Activated CD4-positive, alpha-beta memory T cell treated with anti-CD3 and anti-CD28 coated beads, Interleukin-2, amount 10 ng/mL, durations not matched to agents 7 days and 5 days (primary cell): ENCODE data around the gene LILRB4. TPM values are rescaled to one million over a fixed set of nuclear protein-coding genes. Genes with fewer than 3 reads are reported as not detected.
"Not testable (repeated sequence)": the region's sequence is repeated elsewhere in the genome, so short reads cannot be mapped to it uniquely, and the experiment has no call there.

Experiments used
- CTCF ChIA-PET: fragments of 350-600 bp; sonication (Branson Sonifier 250); formaldehyde crosslinking; loops from one replicate; lab custom pipeline; 2021; ENCODE audit warnings: antibody characterized with exemption, inconsistent platforms; lab: Charles Lee
- POLR2A ChIA-PET: fragments of 350-600 bp; sonication (Branson Sonifier 250); formaldehyde crosslinking; loops from one replicate; lab custom pipeline; 2021; ENCODE audit warnings: antibody characterized with exemption; lab: Charles Lee
- DNase-seq: peaks from one replicate; pipeline ENCODE4 v3.0.0-alpha.2; 2020
- H3K27ac Mint-ChIP-seq: one replicate; pipeline ENCODE4 v1.8.0; 2021; ENCODE audit warnings: mild to moderate bottlenecking, mixed read lengths
- H3K27me3 Mint-ChIP-seq: one replicate; pipeline ENCODE4 v1.8.0; 2021; ENCODE audit warnings: mixed read lengths
- H3K36me3 Mint-ChIP-seq: one replicate; pipeline ENCODE4 v1.8.0; 2021; ENCODE audit warnings: low read depth, mixed read lengths
- H3K4me1 Mint-ChIP-seq: one replicate; pipeline ENCODE4 v1.8.0; 2021; ENCODE audit warnings: mixed read lengths
- H3K4me3 Mint-ChIP-seq: one replicate; pipeline ENCODE4 v1.8.0; 2021; ENCODE audit warnings: mild to moderate bottlenecking, mixed read lengths
- H3K9me3 Mint-ChIP-seq: one replicate; pipeline ENCODE4 v1.8.0; 2021; ENCODE audit warnings: mixed read lengths
- total RNA-seq, 2 experiments: library from RNA; stranded (reverse); gene quantifications; one replicate each; pipeline ENCODE4 v1.2.3, GENCODE V29; 2021

LILRB4 gene
- total RNA-seq, 2 experiments from 2014 or later: not detected

GRCh38 chr19:54677217-54677616, 14.4 kb downstream of the LILRB4 start:
- Mint-ChIP-seq H3K27ac (no peak overlapping the region), H3K9me3 (no peaks in the 10 kb centered on the region), H3K27me3 (peaks cover 10% of the 10 kb centered on the region), H3K4me1 (no peaks in the 10 kb centered on the region), H3K36me3 (no peaks in the 10 kb centered on the region), H3K4me3 (no peak overlapping the region)
- DNase-seq: no peak
- CTCF ChIA-PET: interaction anchor here (0.7 to 6.7 kb wide), 5 partner anchors 13 to 198 kb away, joined by 3 to 89 read pairs (median 4); no protein-coding TSS in a partner anchor
- POLR2A ChIA-PET: no interaction called here

DNA sequence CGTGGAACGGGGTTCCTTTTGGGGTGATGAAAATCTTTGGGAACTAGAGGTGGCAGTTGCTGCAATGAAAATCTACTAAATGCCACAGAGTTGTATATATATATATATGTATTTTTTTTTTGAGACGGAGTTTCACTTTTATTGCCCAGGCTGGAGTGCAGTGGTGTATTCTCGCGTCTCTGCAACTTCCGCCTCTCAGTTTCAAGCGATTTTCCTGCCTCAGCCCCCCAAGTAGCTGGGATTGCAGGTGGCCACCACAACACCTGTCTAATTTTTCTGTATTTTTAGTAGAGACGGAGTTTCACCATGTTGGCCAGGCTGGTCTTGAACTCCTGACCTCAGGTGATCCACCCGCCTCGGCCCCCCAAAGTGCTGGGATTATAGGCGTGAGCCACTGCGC, 18.8 kb downstream of the LILRB4 start:
- CTCF ChIA-PET: not testable (repeated sequence)

GRCh38 chr19:54682306-54682856, 19.6 kb downstream of the LILRB4 start:
- Mint-ChIP-seq H3K9me3 (no peaks in the 10 kb centered on the region), H3K27ac (no peak overlapping the region), H3K36me3 (no peaks in the 10 kb centered on the region), H3K4me3 (no peak overlapping the region), H3K4me1 (no peaks in the 10 kb centered on the region), H3K27me3 (peaks cover 10% of the 10 kb centered on the region)
- no peak for DNase-seq
- ChIA-PET CTCF (interaction anchor here (1.7 to 2.9 kb wide), 4 partner anchors 9 to 204 kb away, joined by 3 to 28 read pairs (median 4); no protein-coding TSS in a partner anchor), POLR2A (no interaction called here)

More for the DNA sequence above, 18.8 kb downstream of the LILRB4 start:
- H3K27me3 Mint-ChIP-seq: peaks cover 10% of the 10 kb centered on the region
- H3K4me3 Mint-ChIP-seq, H3K4me1 Mint-ChIP-seq, H3K27ac Mint-ChIP-seq, H3K9me3 Mint-ChIP-seq, H3K36me3 Mint-ChIP-seq, DNase-seq, POLR2A ChIA-PET: not testable (repeated sequence)

DNA sequence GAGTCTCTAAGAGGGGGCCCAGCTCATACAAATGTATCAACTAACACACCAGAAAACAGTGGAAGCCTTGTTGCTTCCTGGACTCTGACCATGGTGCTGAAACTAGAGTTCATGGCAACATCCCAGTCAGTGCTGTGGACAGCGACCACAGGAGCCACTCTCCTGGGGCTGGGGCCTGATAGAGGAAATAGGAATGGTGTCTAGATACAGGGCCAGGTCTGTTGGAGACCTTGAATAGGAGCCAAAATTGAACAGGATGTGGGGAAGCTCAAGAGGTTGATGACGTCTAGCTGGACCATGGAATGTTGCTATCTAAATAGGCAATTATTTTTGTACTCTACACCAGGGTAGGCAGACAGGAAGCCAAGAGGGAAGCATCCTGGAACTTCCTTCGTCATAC, 21.7 kb downstream of the LILRB4 start:
- CTCF ChIA-PET: interaction anchor here (1.2 to 2.9 kb wide), 2 partner anchors 11 to 206 kb away, joined by 4 to 28 read pairs; no protein-coding TSS in a partner anchor
- H3K4me3 Mint-ChIP-seq: no peak overlapping the region
- DNase-seq: peak; percentile 25
- no peaks in the 10 kb centered on the region for H3K4me1 Mint-ChIP-seq
- peaks cover 11% of the 10 kb centered on the region for H3K27me3 Mint-ChIP-seq
- no peak overlapping the region for H3K27ac Mint-ChIP-seq
- POLR2A ChIA-PET: no interaction called here
- H3K9me3 Mint-ChIP-seq: no peaks in the 10 kb centered on the region
- no peaks in the 10 kb centered on the region for H3K36me3 Mint-ChIP-seq

DNA sequence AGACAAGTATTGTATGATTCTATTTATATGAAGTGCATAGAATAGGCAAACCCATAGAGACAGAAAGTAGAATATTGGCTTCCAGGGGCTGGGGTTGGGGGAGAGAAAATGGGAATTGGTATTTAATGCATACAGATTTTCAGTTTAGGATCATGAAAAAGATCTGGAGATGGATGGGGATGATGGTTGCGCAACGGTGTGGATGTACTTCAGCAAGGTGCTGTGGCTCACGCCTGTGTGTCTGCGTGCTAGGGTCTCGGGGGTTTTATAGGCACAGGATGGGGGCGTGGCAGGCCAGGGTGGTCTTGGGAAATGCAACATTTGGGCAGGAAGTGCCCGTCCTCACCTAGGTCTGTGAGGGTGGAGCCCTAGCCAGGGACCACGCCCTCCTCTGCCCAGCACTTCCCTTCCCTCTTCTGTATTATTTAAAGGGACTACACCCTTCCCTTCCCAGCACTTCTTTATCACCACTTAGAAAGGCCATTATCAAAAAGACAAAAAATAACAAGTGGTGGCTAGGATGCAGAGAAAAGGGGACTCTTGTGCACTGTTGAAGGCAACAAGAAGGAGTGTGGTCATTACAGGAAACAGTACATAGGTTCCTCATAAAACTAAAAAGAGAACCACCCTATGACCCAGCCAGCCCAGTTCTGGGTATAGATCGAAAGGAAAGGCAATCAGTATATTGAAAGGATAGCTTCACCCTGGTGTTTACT, 29.0 kb downstream of the LILRB4 start:
- Mint-ChIP-seq H3K27me3 (peaks cover 7% of the 10 kb centered on the region), H3K27ac (no peak overlapping the region), H3K4me3 (no peak overlapping the region), H3K36me3 (no peaks in the 10 kb centered on the region), H3K9me3 (no peaks in the 10 kb centered on the region), H3K4me1 (peaks cover 14% of the 10 kb centered on the region)
- DNase-seq: no peak
- ChIA-PET POLR2A (no interaction called here), CTCF (no interaction called here)

GRCh38 chr19:54692298-54692615, 29.5 kb downstream of the LILRB4 start:
- Mint-ChIP-seq H3K4me1 (peaks cover 14% of the 10 kb centered on the region), H3K27me3 (peaks cover 7% of the 10 kb centered on the region), H3K36me3 (no peaks in the 10 kb centered on the region), H3K9me3 (no peaks in the 10 kb centered on the region), H3K27ac (no peak overlapping the region), H3K4me3 (no peak overlapping the region)
- ChIA-PET CTCF (no interaction called here), POLR2A (no interaction called here)
- no peak for DNase-seq

DNA sequence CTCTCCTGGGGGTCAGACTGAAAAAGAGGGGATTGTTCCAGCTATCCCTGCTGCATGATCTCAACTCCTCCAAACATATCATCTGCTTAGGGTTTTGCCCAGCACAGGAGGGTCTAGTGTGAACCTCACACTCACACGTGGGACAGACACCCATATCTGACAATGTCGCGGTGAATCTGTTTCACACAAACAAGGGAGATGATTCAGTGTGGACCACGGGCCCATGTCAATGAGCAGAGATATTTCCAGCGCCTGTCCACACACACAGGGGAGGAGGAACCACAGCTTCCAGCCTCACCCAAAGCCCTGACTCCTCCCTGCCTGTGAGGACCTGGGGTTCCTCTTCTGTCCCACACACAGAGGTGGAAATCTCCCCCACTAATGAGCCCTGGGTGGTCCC, 31.9 kb downstream of the LILRB4 start:
- Mint-ChIP-seq H3K9me3 (no peaks in the 10 kb centered on the region), H3K36me3 (no peaks in the 10 kb centered on the region), H3K4me3 (no peak overlapping the region), H3K27me3 (peaks cover 5% of the 10 kb centered on the region), H3K4me1 (peaks cover 14% of the 10 kb centered on the region), H3K27ac (no peak overlapping the region)
- POLR2A ChIA-PET: no interaction called here
- no peak for DNase-seq
- CTCF ChIA-PET: interaction anchor here (1.1 kb wide), 1 partner anchor 20 kb away, joined by 3 read pairs; no protein-coding TSS in a partner anchor

DNA sequence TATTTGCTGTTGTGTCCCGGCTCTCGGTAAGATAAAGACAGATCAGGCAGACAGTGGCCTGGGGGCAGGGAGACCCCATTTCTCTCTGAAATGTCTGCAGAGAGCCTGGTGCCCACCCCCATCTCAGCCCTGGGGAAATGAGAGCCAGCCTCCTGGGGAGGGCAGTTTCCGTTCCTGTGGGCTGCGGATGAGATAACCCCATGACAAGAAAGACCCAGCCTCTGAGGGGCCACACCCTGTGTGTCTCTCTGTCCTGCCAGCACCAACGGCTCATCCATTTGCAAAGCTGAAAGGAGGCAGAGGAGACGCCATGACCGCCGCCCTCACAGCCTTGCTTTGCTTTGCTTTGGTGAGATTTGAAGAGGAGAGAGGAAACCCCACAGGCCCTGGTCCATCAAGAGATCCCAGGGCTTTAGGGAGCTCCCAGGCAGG, 33.3 kb downstream of the LILRB4 start:
- ChIA-PET POLR2A (no interaction called here), CTCF (no interaction called here)
- Mint-ChIP-seq H3K27me3 (peaks cover 5% of the 10 kb centered on the region), H3K27ac (no peak overlapping the region), H3K9me3 (no peaks in the 10 kb centered on the region), H3K4me1 (peaks cover 14% of the 10 kb centered on the region), H3K36me3 (no peaks in the 10 kb centered on the region), H3K4me3 (peak overlapping the region; percentile 41)
- DNase-seq: no peak

DNA sequence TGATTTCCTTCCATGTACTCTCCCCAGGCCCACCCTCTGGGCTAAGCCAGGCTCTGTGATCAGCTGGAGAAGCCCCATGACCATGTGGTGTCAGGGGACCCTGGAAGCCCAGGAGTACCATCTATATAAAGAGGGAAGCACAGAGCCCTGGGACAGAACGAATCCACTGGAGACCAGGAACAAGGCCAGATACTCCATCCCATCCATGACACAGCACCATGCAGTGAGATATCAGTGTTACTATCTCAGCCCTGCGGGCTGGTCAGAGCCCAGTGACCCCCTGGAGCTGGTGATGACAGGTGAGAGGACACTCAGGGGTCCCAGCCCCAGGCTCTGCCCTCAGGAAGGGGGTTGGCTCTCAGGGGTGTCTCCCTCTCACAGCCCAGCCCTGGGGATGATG, 34.0 kb downstream of the LILRB4 start:
- CTCF ChIA-PET: interaction anchor here (0.6 kb wide), 1 partner anchor 366 kb away, joined by 3 read pairs; no protein-coding TSS in a partner anchor

DNA sequence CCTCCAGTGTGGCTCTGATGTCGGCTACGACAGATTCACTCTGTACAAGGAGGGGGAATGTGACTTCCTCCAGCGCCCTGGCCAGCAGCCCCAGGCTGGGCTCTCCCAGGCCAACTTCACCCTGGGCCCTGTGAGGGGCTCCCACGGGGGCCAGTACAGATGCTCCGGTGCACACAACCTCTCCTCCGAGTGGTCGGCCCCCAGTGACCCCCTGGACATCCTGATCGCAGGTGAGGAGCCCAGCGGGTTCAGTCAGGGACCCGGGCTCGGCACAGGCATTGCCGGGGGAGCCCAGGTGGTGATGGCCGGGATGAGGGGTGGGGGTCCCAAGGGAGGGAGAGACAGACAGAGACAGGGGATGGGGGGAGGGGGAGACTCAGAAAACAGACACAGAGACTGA, 34.9 kb downstream of the LILRB4 start:
- POLR2A ChIA-PET, H3K27me3 Mint-ChIP-seq, H3K27ac Mint-ChIP-seq, H3K9me3 Mint-ChIP-seq, DNase-seq, H3K36me3 Mint-ChIP-seq, H3K4me1 Mint-ChIP-seq, H3K4me3 Mint-ChIP-seq, CTCF ChIA-PET: not testable (repeated sequence)

More for the DNA sequence above, 34.0 kb downstream of the LILRB4 start:
- Mint-ChIP-seq H3K4me3 (no peak overlapping the region), H3K27ac (no peak overlapping the region), H3K27me3 (peaks cover 2% of the 10 kb centered on the region), H3K4me1 (peaks cover 9% of the 10 kb centered on the region), H3K9me3 (no peaks in the 10 kb centered on the region), H3K36me3 (no peaks in the 10 kb centered on the region)
- DNase-seq: no peak
- POLR2A ChIA-PET: no interaction called here

- DNase-seq: no peak
- Mint-ChIP-seq H3K9me3 (no peaks in the 10 kb centered on the region), H3K27ac (no peak overlapping the region), H3K4me1 (peaks cover 16% of the 10 kb centered on the region), H3K27me3 (peaks cover 5% of the 10 kb centered on the region), H3K36me3 (no peaks in the 10 kb centered on the region), H3K4me3 (no peak overlapping the region)
- CTCF ChIA-PET: no interaction called here
- POLR2A ChIA-PET: no interaction called here
These were observed 42.1 kb downstream of the LILRB4 start for GRCh38 chr19:54704928-54705327.

GRCh38 chr19:54707962-54708361, 45.2 kb downstream of the LILRB4 start:
- CTCF ChIA-PET: interaction anchor here (1.8 kb wide), 1 partner anchor 34 kb away, joined by 9 read pairs; no protein-coding TSS in a partner anchor
- H3K27ac Mint-ChIP-seq: peak overlapping the region; percentile 49

GRCh38 chr19:54708781-54709180, 46.0 kb downstream of the LILRB4 start:
- Mint-ChIP-seq H3K27ac (no peak overlapping the region), H3K9me3 (no peaks in the 10 kb centered on the region), H3K27me3 (peaks cover 2% of the 10 kb centered on the region), H3K4me3 (no peak overlapping the region), H3K36me3 (no peaks in the 10 kb centered on the region), H3K4me1 (peaks cover 16% of the 10 kb centered on the region)
- POLR2A ChIA-PET: no interaction called here
- no peak for DNase-seq
- CTCF ChIA-PET: no interaction called here

More at GRCh38 chr19:54707962-54708361, 45.2 kb downstream of the LILRB4 start:
- peak; percentile 54 for DNase-seq
- POLR2A ChIA-PET: no interaction called here
- Mint-ChIP-seq H3K36me3 (no peaks in the 10 kb centered on the region), H3K4me3 (no peak overlapping the region), H3K9me3 (no peaks in the 10 kb centered on the region), H3K27me3 (peaks cover 4% of the 10 kb centered on the region), H3K4me1 (peaks cover 16% of the 10 kb centered on the region)
